HepG2 (cell line): ENCODE data around the gene TAF6. TPM values are rescaled to one million over a fixed set of nuclear protein-coding genes. Genes with fewer than 3 reads are reported as not detected.

ENCODE experiments used
- GATA4 ChIP-seq: sonication (generic); IDR thresholded peaks from 2 replicates; pipeline ENCODE4 v1.6.1; 2016; ENCODE audit warnings: antibody characterized with exemption, low read depth, borderline replicate concordance
- HNRNPK ChIP-seq: fragments of 200-400 bp; formaldehyde crosslinking; IDR thresholded peaks from 2 replicates; pipeline ENCODE4 v1.6.1; 2018; ENCODE audit warnings: low read length, low read depth, moderate library complexity, mild to moderate bottlenecking; ENCODE audit not compliant: poor library complexity, severe bottlenecking
- MLLT10 ChIP-seq: sonication (generic); formaldehyde crosslinking; IDR thresholded peaks from 2 replicates; pipeline ENCODE4 v1.4.0; 2020; ENCODE audit warnings: missing genetic modification reagents
- MXI1 ChIP-seq: IDR thresholded peaks from 3 replicates; pipeline ENCODE4 v1.6.1; 2012; ENCODE audit warnings: low read depth, low read length, inconsistent platforms, borderline replicate concordance
- NFE2 ChIP-seq: sonication (generic); formaldehyde crosslinking; IDR thresholded peaks from 2 replicates; pipeline ENCODE4 v1.4.0; 2020; ENCODE audit warnings: missing genetic modification reagents
- SMAD1 ChIP-seq: sonication (generic); formaldehyde crosslinking; IDR thresholded peaks from 2 replicates; pipeline ENCODE4 v1.4.0; 2020; ENCODE audit warnings: missing genetic modification reagents, low read depth, mild to moderate bottlenecking, borderline replicate concordance
- ZFP90 ChIP-seq: sonication (generic); formaldehyde crosslinking; IDR thresholded peaks from 2 replicates; pipeline ENCODE4 v1.8.0; 2022; ENCODE audit warnings: missing genetic modification reagents, mild to moderate bottlenecking, inconsistent platforms, borderline replicate concordance
- ZNF12 ChIP-seq: sonication (generic); formaldehyde crosslinking; IDR thresholded peaks from 2 replicates; pipeline ENCODE4 v1.5.0; 2020; ENCODE audit warnings: missing genetic modification reagents
- ZNF17 ChIP-seq: sonication (generic); formaldehyde crosslinking; IDR thresholded peaks from 2 replicates; pipeline ENCODE4 v1.5.0; 2020; ENCODE audit warnings: mild to moderate bottlenecking, missing genetic modification reagents
- ZNF367 ChIP-seq: sonication (generic); formaldehyde crosslinking; IDR thresholded peaks from 2 replicates; pipeline ENCODE4 v1.4.0; 2020; ENCODE audit warnings: missing genetic modification reagents, borderline replicate concordance
- ZNF468 ChIP-seq: sonication (generic); formaldehyde crosslinking; IDR thresholded peaks from 2 replicates; pipeline ENCODE4 v1.8.0; 2022; ENCODE audit warnings: mild to moderate bottlenecking, moderate library complexity, missing genetic modification reagents
- polyA plus RNA-seq, 8 experiments: library from polyadenylated mRNA; depleted of rRNA in 3 of 8; stranded (reverse) in 7 of 8; unstranded in 1 of 8; fragments of >200 nt; fragmentation: Illumina TruSeq in 4 of 8; extraction: Trizol in 4 of 8; gene quantifications; 2 replicates each; pipeline versions ENCODE4 v1.2.1 to v1.2.3, GENCODE V29; 2011 to 2016; ENCODE audit warnings: low read depth in 4 of 8, missing spikeins in 1 of 8, mixed read lengths in 1 of 8; ENCODE audit not compliant: insufficient read depth in 1 of 8
- total RNA-seq, 5 experiments: library from RNA; depleted of rRNA; stranded (reverse); fragments of >200 nt; fragmentation: Illumina TruSeq; extraction: Trizol; gene quantifications; 2 replicates each; pipeline ENCODE4 v1.2.3, GENCODE V29; 2016; ENCODE audit warnings: low read depth in 1 of 5
- TF ChIP-seq, protein P1 (sequence below): sonication (generic); formaldehyde crosslinking; IDR thresholded peaks from 2 replicates; pipeline ENCODE4 v1.8.0; 2022; ENCODE audit warnings: mild to moderate bottlenecking, missing genetic modification reagents
- TF ChIP-seq, protein P2 (sequence below): sonication (generic); formaldehyde crosslinking; IDR thresholded peaks from 2 replicates; pipeline ENCODE4 v1.8.0; 2022; ENCODE audit warnings: mild to moderate bottlenecking, missing genetic modification reagents, moderate library complexity
- TF ChIP-seq, protein P3 (sequence below): sonication (generic); formaldehyde crosslinking; IDR thresholded peaks from 2 replicates; pipeline ENCODE4 v1.5.0; 2020; ENCODE audit warnings: missing genetic modification reagents
- TF ChIP-seq, protein P4 (sequence below): sonication (generic); formaldehyde crosslinking; conservative IDR thresholded peaks from 2 replicates; pipeline ENCODE4 v1.4.0; 2020; ENCODE audit warnings: missing genetic modification reagents
- TF ChIP-seq, protein P5 (sequence below): sonication (generic); formaldehyde crosslinking; IDR thresholded peaks from 2 replicates; pipeline ENCODE4 v1.4.0; 2020; ENCODE audit warnings: missing genetic modification reagents, borderline replicate concordance

TAF6 gene
- total and polyA plus RNA-seq, 2 of the 13 experiments (the other 11 are each of a cell fraction or from before 2014, with no cell fraction given), result 12.9 to 18.8 TPM

DNA sequence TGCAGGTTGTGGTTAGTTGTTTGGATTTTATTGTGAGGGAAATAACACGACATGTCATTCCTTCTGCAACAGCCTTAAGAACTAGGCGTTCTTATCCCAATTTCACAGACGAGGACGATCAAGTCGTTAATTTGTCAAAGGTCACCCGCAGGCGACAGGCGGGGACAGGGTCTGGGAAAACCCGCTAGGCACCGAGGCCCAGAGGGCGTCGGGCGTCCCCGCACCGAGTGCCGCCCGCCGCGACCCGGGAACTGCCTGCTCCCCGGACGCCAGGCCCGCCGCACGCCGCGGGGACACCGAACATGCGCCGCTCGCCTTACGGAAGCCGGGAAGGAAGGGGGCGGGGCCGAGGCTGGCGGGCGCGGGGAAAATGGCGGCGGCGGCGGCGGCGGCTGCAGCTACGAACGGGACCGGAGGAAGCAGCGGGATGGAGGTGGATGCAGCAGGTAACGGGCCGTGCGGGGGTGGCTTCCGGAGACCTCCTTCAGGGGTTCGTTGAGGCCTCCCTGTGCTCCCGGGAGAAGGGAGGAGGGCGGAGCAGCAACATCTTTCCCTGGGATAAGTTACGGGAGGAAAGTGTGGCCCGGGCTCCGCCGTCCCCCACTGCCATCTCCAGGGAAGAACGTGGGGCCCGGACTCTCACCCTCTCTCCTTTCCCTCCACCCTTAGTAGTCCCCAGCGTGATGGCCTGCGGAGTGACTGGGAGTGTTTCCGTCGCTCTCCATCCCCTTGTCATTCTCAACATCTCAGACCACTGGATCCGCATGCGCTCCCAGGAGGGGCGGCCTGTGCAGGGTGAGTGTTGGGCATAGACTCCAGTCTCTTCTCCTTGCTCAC lies 30.3 kb downstream of the TAF6 start, which contains the start of gene COPS6 (continued):
- TF ChIP-seq ZNF12 (peak; percentile 74; the same call in 1 of the 2 replicates), ZNF468 (CRISPR knock-in tag) (peak; percentile 77; the same call in 1 of the 2 replicates), ZNF17 (CRISPR knock-in tag) (no peak), NFE2 (CRISPR knock-in tag) (no peak), HNRNPK (peak; percentile 42), MLLT10 (CRISPR knock-in tag) (no peak), SMAD1 (CRISPR knock-in tag) (no peak; the same call in 1 of the 2 replicates), ZNF367 (CRISPR knock-in tag) (no peak), MXI1 (peak; percentile 88; the same call in 1 of the 3 replicates), ZFP90 (peak; percentile 69), GATA4 (peak; percentile 63; the same call in 1 of the 2 replicates)
- TF ChIP-seq, protein P1, sequence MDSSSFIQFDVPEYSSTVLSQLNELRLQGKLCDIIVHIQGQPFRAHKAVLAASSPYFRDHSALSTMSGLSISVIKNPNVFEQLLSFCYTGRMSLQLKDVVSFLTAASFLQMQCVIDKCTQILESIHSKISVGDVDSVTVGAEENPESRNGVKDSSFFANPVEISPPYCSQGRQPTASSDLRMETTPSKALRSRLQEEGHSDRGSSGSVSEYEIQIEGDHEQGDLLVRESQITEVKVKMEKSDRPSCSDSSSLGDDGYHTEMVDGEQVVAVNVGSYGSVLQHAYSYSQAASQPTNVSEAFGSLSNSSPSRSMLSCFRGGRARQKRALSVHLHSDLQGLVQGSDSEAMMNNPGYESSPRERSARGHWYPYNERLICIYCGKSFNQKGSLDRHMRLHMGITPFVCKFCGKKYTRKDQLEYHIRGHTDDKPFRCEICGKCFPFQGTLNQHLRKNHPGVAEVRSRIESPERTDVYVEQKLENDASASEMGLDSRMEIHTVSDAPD, result peak; percentile 49; the same call in 1 of the 2 replicates
- TF ChIP-seq, protein P2, sequence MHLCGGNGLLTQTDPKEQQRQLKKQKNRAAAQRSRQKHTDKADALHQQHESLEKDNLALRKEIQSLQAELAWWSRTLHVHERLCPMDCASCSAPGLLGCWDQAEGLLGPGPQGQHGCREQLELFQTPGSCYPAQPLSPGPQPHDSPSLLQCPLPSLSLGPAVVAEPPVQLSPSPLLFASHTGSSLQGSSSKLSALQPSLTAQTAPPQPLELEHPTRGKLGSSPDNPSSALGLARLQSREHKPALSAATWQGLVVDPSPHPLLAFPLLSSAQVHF (CRISPR knock-in tag), result peak; percentile 97
- TF ChIP-seq, protein P3, sequence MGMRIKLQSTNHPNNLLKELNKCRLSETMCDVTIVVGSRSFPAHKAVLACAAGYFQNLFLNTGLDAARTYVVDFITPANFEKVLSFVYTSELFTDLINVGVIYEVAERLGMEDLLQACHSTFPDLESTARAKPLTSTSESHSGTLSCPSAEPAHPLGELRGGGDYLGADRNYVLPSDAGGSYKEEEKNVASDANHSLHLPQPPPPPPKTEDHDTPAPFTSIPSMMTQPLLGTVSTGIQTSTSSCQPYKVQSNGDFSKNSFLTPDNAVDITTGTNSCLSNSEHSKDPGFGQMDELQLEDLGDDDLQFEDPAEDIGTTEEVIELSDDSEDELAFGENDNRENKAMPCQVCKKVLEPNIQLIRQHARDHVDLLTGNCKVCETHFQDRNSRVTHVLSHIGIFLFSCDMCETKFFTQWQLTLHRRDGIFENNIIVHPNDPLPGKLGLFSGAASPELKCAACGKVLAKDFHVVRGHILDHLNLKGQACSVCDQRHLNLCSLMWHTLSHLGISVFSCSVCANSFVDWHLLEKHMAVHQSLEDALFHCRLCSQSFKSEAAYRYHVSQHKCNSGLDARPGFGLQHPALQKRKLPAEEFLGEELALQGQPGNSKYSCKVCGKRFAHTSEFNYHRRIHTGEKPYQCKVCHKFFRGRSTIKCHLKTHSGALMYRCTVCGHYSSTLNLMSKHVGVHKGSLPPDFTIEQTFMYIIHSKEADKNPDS (CRISPR knock-in tag), result no peak
- TF ChIP-seq, protein P4, sequence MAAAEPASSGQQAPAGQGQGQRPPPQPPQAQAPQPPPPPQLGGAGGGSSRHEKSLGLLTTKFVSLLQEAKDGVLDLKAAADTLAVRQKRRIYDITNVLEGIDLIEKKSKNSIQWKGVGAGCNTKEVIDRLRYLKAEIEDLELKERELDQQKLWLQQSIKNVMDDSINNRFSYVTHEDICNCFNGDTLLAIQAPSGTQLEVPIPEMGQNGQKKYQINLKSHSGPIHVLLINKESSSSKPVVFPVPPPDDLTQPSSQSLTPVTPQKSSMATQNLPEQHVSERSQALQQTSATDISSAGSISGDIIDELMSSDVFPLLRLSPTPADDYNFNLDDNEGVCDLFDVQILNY (CRISPR knock-in tag), result peak; percentile 90
- TF ChIP-seq, protein P5, sequence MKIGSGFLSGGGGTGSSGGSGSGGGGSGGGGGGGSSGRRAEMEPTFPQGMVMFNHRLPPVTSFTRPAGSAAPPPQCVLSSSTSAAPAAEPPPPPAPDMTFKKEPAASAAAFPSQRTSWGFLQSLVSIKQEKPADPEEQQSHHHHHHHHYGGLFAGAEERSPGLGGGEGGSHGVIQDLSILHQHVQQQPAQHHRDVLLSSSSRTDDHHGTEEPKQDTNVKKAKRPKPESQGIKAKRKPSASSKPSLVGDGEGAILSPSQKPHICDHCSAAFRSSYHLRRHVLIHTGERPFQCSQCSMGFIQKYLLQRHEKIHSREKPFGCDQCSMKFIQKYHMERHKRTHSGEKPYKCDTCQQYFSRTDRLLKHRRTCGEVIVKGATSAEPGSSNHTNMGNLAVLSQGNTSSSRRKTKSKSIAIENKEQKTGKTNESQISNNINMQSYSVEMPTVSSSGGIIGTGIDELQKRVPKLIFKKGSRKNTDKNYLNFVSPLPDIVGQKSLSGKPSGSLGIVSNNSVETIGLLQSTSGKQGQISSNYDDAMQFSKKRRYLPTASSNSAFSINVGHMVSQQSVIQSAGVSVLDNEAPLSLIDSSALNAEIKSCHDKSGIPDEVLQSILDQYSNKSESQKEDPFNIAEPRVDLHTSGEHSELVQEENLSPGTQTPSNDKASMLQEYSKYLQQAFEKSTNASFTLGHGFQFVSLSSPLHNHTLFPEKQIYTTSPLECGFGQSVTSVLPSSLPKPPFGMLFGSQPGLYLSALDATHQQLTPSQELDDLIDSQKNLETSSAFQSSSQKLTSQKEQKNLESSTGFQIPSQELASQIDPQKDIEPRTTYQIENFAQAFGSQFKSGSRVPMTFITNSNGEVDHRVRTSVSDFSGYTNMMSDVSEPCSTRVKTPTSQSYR (CRISPR knock-in tag), result peak; percentile 73; the same call in 1 of the 2 replicates
